Right ventricle myocardium superior (tissue), 1 donor: ENCODE measurements around the gene TSPEAR. TPM values are rescaled to one million over a fixed set of nuclear protein-coding genes. Genes with fewer than 3 reads are reported as not detected.
"Not testable (repeated sequence)": the region's sequence is repeated elsewhere in the genome, so short reads cannot be mapped to it uniquely, and the experiment has no call there.

ENCODE experiments used
- ATAC-seq: fragments of 200-7000 bp; cut with Tn5 transposase; one replicate; pipeline ENCODE4 v1.9.1; 2020; ENCODE audit warnings: mild to moderate bottlenecking; ENCODE audit not compliant: poor library complexity
- DNase-seq: peaks from one replicate; pipeline ENCODE4 v3.0.0-alpha.2; 2020
- intact Hi-C: fragments of 100-400 bp; cut with DNase I; formaldehyde crosslinking; loops from one replicate; pipeline ENCODE4 v1.11.2; 2022
- total RNA-seq: library from RNA; stranded (reverse); fragmentation: NEBNext Ultra II Directional; extraction: Animal tissue kit (Norgen Biotek cat#: 25700); gene quantifications from one replicate; pipeline ENCODE4 v1.2.1, GENCODE V29; 2021
- donor health status: DM: no; HTN: yes; CAD: no; lungs with severe emphysema.

Gene TSPEAR
- total RNA-seq, 1 donor from 2014 or later: 0.51 TPM

GRCh38 chr21:44603109-44603875 lies 108.1 kb downstream of the TSPEAR start:
- no peak for ATAC-seq
- DNase-seq: no peak
- intact Hi-C loops: no loop called here

GRCh38 chr21:44602463-44602850 lies 108.9 kb downstream of the TSPEAR start:
- ATAC-seq (no peak), DNase-seq (no peak)
- intact Hi-C loops: no loop called here

DNA sequence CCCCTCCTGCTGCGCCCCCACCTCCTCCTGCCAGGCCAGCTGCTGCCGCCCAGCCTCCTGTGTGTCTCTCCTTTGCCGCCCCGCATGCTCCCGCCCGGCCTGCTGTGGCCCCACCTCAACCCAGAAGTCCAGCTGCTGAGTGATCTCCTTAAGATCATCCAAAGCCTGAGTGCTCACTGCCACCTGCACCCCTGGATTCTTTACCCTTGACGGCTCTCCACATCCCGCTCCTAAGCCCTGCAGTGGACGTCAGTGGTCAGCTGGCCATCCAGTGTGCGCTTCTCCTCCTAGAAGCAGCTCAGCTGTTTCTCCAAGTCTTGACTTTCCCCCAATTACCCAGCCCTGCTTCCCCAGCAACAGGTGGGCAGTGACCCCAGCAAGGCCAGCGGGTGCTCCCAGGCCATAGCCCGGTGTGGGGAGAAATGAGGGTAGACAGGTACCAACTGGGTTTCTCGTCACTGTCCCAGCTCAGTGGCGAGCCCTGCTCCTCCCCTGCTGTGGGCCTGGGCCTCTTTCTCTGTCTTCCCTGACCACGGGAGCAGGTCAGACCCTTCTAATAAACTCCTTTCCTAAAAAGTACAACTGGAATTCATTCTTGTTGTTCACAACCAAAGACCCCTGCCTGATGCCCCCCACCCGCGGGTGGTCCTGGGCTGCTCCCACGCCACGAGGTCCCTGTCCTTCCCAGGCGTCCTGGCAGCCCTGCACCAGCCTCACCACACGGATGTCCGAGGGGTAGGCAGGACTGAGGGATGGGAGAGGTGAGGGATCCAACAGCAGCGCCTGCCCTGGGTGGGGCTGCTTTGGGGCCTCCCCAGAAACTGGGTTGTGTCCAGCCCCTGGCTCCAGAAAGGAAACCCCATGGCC lies 109.5 kb downstream of the TSPEAR start:
- intact Hi-C loops: no loop called here

GRCh38 chr21:44601091-44601490 lies 110.3 kb downstream of the TSPEAR start:
- intact Hi-C loops, ATAC-seq, DNase-seq: not testable (repeated sequence)

More for the DNA sequence above, 109.5 kb downstream of the TSPEAR start:
- ATAC-seq (no peak), DNase-seq (no peak)

GRCh38 chr21:44600118-44600978 lies 111.0 kb downstream of the TSPEAR start, which contains the start of gene KRTAP10-7:
Gene KRTAP10-7, plus strand, starts transcription at chr21:44600597. Its CDS starts 25 bp downstream, at chr21:44600622.
- DNase-seq, intact Hi-C loops, ATAC-seq: not testable (repeated sequence)

- intact Hi-C loops: no loop called here
- ATAC-seq (no peak), DNase-seq (no peak)
Measured at GRCh38 chr21:44599264-44600029, 111.9 kb downstream of the TSPEAR start.

GRCh38 chr21:44598061-44598460 lies 113.3 kb downstream of the TSPEAR start:
- no peak for ATAC-seq
- intact Hi-C loops: no loop called here
- DNase-seq: no peak

DNA sequence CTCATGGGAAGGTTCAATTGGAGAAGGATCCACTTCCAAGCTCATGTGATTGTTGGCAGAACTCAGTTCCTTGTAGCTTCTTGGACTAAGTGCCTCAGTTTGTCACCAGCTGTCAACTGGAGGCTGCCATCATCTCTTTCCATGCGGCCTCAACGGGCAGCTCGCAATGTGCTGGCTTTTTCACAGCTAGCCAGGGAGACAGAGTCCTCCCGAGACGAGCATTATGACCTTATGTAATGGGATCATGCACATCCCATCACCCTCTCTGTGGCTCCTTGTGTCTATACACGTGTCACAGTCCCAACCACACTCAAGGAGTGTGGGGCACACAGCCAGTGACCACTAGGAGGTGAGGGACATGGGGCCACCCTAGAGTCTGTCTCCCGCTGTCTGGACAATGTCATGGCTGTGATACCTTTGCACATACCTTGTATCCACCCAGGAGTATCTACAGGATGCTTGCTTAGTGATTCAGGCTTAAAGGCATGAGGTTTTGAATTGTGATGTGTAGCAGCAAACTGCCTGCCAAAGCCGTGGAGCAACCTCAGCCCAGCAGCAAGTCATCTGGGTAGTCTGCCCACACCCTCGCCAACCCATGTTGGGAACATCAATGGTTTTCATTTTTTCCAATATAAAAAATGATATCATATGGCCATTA lies 115.2 kb downstream of the TSPEAR start:
- ATAC-seq (no peak), DNase-seq (no peak)
- intact Hi-C loops: no loop called here

GRCh38 chr21:44595524-44595923 lies 115.8 kb downstream of the TSPEAR start:
- ATAC-seq (no peak), DNase-seq (no peak)
- intact Hi-C loops: no loop called here

GRCh38 chr21:44594406-44594916 lies 116.9 kb downstream of the TSPEAR start:
- ATAC-seq (no peak), DNase-seq (no peak)
- intact Hi-C loops: no loop called here

- ATAC-seq (no peak), DNase-seq (no peak)
- intact Hi-C loops: no loop called here
Measured at GRCh38 chr21:44593598-44594405, 117.6 kb downstream of the TSPEAR start.

- ATAC-seq: no peak
- DNase-seq: no peak
- intact Hi-C loops: no loop called here
Measured at GRCh38 chr21:44592446-44593311, 118.7 kb downstream of the TSPEAR start, which contains the start of gene KRTAP10-6. Gene KRTAP10-6, minus strand, starts transcription at chr21:44592505. Its CDS starts 21 bp downstream, at chr21:44592484.

GRCh38 chr21:44591801-44592130 lies 119.6 kb downstream of the TSPEAR start:
- ATAC-seq, DNase-seq, intact Hi-C loops: not testable (repeated sequence)

DNA sequence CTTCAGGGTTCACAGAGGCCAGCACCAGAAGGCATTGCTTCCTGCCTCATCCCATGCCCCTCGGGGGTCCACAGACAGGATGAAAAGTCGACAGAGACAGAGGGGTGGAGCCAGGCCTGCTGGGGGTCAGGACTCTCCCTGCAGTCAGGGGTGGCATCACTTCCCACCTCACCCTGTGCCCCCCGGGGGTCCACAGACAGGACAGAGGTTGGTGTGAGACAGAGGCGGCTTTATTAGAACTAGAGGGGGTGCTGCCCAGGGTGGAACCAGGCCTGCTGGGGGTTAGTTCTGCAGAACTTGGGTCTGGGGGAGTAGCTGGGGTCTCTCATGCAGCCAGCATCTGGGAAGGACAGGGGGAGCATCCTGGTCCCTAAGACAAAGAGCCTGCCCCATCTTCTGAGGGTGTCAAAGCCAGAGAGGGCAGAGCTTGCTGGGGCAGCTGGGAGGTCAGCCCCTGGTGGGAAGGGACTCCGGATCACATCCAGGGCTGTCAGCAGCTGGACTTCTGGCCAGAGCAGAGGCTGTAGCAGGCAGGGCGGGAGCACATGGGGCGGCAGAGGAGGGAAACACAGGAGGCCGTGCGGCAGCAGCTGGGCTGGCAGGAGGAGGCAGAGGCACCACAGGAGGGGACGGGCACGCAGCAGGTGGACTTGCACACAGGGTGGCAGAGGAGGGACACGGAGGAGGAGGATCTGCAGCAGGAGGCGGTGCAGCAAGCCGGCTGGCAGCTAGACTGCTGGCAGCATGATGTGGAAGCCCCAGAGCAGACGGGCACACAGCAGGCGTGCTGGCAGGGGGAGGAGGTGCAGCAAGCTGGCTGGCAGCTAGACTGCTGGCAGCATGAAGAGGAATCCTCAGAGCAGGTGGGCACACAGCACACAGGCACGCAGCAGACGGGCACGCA lies 120.2 kb downstream of the TSPEAR start:
- ATAC-seq, intact Hi-C loops, DNase-seq: not testable (repeated sequence)

GRCh38 chr21:44590311-44590721 lies 121.1 kb downstream of the TSPEAR start:
- intact Hi-C loops: no loop called here
- no peak for DNase-seq
- no peak for ATAC-seq
